Osteocyte (in vitro differentiated cells): ENCODE data around the gene PAWR. TPM values are rescaled to one million over a fixed set of nuclear protein-coding genes. Genes with fewer than 3 reads are reported as not detected.
A peak's percentile ranks its signal among the peaks of the same experiment; 100 is the strongest.

Experiments used
- DNase-seq: peaks from one replicate; pipeline ENCODE4 v3.0.0; 2021; ENCODE audit warnings: mixed read lengths; ENCODE audit not compliant: unreplicated experiment; ENCODE audit errors: extremely low spot score
- H3K27ac Mint-ChIP-seq: one replicate; pipeline ENCODE4 v1.8.0; 2021; ENCODE audit warnings: mild to moderate bottlenecking, mixed read lengths; ENCODE audit not compliant: unreplicated experiment
- H3K27me3 Mint-ChIP-seq: one replicate; pipeline ENCODE4 v1.8.0; 2021; ENCODE audit warnings: mixed read lengths; ENCODE audit not compliant: unreplicated experiment
- H3K36me3 Mint-ChIP-seq: one replicate; pipeline ENCODE4 v1.8.0; 2021; ENCODE audit warnings: mixed read lengths; ENCODE audit not compliant: unreplicated experiment
- H3K4me1 Mint-ChIP-seq: one replicate; pipeline ENCODE4 v1.8.0; 2021; ENCODE audit warnings: mixed read lengths; ENCODE audit not compliant: unreplicated experiment
- H3K4me3 Mint-ChIP-seq: one replicate; pipeline ENCODE4 v1.8.0; 2021; ENCODE audit warnings: mild to moderate bottlenecking, moderate library complexity, mixed read lengths; ENCODE audit not compliant: unreplicated experiment
- H3K9me3 Mint-ChIP-seq: one replicate; pipeline ENCODE4 v1.8.0; 2021; ENCODE audit warnings: mixed read lengths; ENCODE audit not compliant: unreplicated experiment
- total RNA-seq: library from RNA; stranded (reverse); gene quantifications from 2 replicates; pipeline ENCODE4 v1.2.1, GENCODE V29; 2021
- TF ChIP-seq, protein P1 (sequence below): fragments of 200-600 bp; sonication (generic); IDR thresholded peaks from 2 replicates; pipeline ENCODE4 v1.5.0; 2021; ENCODE audit warnings: antibody characterized with exemption, mild to moderate bottlenecking, moderate library complexity

PAWR gene
- total RNA-seq, 1 donor from 2014 or later = 213 TPM

DNA sequence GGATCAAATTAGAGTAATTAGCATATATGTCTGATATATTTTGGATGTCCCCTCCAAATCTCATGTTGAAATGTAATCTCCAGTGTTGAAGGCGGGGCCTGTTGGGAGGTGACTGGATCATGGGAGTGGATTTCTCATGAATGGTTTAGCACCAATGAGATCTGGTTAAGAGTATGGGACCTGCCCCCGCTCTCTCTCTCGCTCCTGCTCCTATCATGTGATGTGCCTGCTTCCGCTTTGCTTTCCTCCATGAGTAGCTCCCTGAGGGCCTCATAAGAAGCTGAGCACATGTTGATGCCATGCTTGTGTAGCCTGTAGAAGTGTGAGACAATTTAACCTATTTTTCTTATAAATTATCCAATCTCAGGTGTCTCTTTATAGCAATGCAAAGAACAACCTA lies 73.1 kb downstream of the PAWR start:
- no peak for DNase-seq
- Mint-ChIP-seq H3K36me3 (peaks cover 23% of the 10 kb centered on the region), H3K4me1 (peaks cover 33% of the 10 kb centered on the region), H3K9me3 (no peaks in the 10 kb centered on the region), H3K27me3 (no peaks in the 10 kb centered on the region), H3K4me3 (no peak overlapping the region), H3K27ac (no peak overlapping the region)
- TF ChIP-seq, protein P1, sequence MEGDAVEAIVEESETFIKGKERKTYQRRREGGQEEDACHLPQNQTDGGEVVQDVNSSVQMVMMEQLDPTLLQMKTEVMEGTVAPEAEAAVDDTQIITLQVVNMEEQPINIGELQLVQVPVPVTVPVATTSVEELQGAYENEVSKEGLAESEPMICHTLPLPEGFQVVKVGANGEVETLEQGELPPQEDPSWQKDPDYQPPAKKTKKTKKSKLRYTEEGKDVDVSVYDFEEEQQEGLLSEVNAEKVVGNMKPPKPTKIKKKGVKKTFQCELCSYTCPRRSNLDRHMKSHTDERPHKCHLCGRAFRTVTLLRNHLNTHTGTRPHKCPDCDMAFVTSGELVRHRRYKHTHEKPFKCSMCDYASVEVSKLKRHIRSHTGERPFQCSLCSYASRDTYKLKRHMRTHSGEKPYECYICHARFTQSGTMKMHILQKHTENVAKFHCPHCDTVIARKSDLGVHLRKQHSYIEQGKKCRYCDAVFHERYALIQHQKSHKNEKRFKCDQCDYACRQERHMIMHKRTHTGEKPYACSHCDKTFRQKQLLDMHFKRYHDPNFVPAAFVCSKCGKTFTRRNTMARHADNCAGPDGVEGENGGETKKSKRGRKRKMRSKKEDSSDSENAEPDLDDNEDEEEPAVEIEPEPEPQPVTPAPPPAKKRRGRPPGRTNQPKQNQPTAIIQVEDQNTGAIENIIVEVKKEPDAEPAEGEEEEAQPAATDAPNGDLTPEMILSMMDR = no peak

DNA sequence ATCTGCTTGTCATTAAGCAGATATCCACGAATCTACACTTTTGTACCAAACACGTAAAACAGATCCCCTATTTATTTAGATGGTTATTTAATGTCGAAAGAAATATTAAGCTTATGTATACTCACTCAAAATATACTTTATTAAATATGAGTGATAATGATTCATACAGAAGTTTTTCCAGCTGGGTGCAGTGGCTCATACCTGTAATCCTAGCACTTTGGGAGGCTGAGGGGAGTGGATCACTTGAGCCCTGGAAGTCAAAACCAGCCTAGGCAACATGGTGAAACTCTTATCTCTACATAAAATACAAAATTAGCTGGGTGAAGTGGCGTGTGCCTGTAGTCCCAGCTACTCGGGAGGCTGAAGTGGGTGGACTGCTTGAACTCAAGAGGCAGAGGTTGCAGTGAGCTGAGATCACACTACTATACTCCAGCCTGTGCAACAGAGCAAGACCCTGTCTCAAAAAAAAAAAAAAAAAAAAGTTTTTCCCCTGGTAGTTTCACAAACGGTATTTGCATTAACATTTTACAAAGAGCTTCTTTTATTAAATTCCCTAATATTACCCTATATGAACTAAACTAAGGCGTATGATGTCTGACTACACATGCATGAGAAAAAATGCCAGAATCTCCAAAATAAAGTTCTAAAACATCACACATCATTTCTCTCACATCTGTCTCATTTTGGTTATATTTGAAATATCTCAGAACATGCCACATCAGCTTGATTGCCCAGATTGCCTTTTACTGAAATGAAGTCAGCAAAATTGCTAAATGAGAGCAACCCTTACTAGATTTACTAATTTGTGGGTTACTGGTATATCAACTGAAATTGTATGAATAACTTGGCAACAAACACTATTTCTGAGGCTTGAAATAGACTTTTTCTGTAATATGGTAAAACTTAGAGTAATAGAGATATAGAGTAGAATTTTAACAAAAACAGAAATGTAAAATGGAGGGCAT lies 74.9 kb downstream of the PAWR start:
- H3K36me3 Mint-ChIP-seq = peaks cover 25% of the 10 kb centered on the region
- TF ChIP-seq, protein P1 = no peak
- H3K27ac Mint-ChIP-seq = peak overlapping the region; percentile 53
- no peaks in the 10 kb centered on the region for H3K27me3 Mint-ChIP-seq
- H3K4me3 Mint-ChIP-seq = no peak overlapping the region
- no peaks in the 10 kb centered on the region for H3K9me3 Mint-ChIP-seq
- H3K4me1 Mint-ChIP-seq = peaks cover 31% of the 10 kb centered on the region
- no peak for DNase-seq

GRCh38 chr12:79614730-79615129 lies 76.0 kb downstream of the PAWR start:
- TF ChIP-seq, protein P1 = no peak
- H3K4me3 Mint-ChIP-seq = no peak overlapping the region
- H3K36me3 Mint-ChIP-seq = peaks cover 25% of the 10 kb centered on the region
- H3K4me1 Mint-ChIP-seq = peaks cover 34% of the 10 kb centered on the region
- no peaks in the 10 kb centered on the region for H3K9me3 Mint-ChIP-seq
- no peaks in the 10 kb centered on the region for H3K27me3 Mint-ChIP-seq
- peak overlapping the region; percentile 27 for H3K27ac Mint-ChIP-seq
- DNase-seq = no peak

GRCh38 chr12:79601908-79602307 lies 88.9 kb downstream of the PAWR start:
- Mint-ChIP-seq H3K4me1 (peaks cover 33% of the 10 kb centered on the region), H3K9me3 (no peaks in the 10 kb centered on the region), H3K4me3 (no peak overlapping the region), H3K27me3 (no peaks in the 10 kb centered on the region), H3K36me3 (peaks cover 18% of the 10 kb centered on the region), H3K27ac (peak overlapping the region; percentile 1)
- TF ChIP-seq, protein P1 = no peak
- no peak for DNase-seq

DNA sequence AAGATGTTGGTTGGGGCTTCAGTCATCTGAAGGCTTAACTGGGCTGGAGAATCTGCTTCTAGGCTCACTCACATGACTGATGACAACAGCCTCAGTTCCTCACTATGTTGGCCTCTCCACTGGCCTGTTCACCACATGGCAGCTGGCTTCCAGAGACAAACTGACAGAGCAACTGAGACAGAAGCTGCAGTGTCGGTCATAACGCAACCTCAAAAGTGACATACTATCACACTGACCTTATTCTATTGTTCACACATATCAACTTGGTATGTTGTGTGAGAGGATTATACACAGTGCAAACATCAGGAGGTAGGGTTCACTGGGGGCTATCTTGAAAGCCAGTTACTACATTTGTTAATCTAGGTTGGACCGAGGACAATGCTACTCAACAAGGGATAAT lies 92.9 kb downstream of the PAWR start:
- TF ChIP-seq, protein P1 = no peak
- Mint-ChIP-seq H3K9me3 (no peaks in the 10 kb centered on the region), H3K36me3 (peaks cover 28% of the 10 kb centered on the region), H3K27me3 (no peaks in the 10 kb centered on the region), H3K4me1 (peaks cover 26% of the 10 kb centered on the region), H3K27ac (peak overlapping the region; percentile 52), H3K4me3 (no peak overlapping the region)
- no peak for DNase-seq
